Pancreas (tissue), 10 donors: Measurements from ENCODE around the gene KIF7. TPM values are rescaled to one million over a fixed set of nuclear protein-coding genes. Genes with fewer than 3 reads are reported as not detected.

Experiments used
- ATAC-seq, 4 donors: fragments of 200-7000 bp; cut with Tn5 transposase; one replicate each; pipeline versions ENCODE4 v1.8.0 to v1.9.1; 2020; ENCODE audit warnings: mild to moderate bottlenecking in 4 of 4, moderate library complexity in 4 of 4
- DNase-seq, 6 donors: peaks; one replicate each; pipeline ENCODE4 v3.0.0-alpha.2; 2020
- FAIRE-seq: peaks from 2 replicates; lab custom pipeline; 2012; peaks lifted over from hg19 to GRCh38; lab: Jason Lieb, UNC
- H3K27ac ChIP-seq, 4 donors: fragments of 200-600 bp; sonication (generic); 1 replicate in 3 of 4; 2 replicates in 1 of 4; pipeline versions ENCODE4 v1.5.0 to v1.8.0; 2020
- H3K27me3 ChIP-seq, 4 donors: fragments of 200-600 bp; one replicate each; pipeline ENCODE4 v1.8.0; 2021
- H3K36me3 ChIP-seq, 3 donors: fragments of 200-600 bp; sonication (generic) in 1 of 3; one replicate each; pipeline versions ENCODE4 v1.5.0 to v1.8.0; 2020 to 2021
- H3K4me1 ChIP-seq, 3 donors: fragments of 200-600 bp; one replicate each; pipeline ENCODE4 v1.8.0; 2021
- H3K4me3 ChIP-seq, 4 donors: fragments of 200-600 bp; sonication (generic) in 2 of 4; one replicate each; pipeline versions ENCODE4 v1.5.0 to v1.8.0; 2020 to 2021
- H3K9me3 ChIP-seq, 4 donors: fragments of 200-600 bp; one replicate each; pipeline ENCODE4 v1.8.0; 2021
- WGBS, 2 donors: extraction: QIAGEN DNeasy Blood & Tissue Kit; methylation state at CpG; one replicate each; pipeline ENCODE4 v1.1.7; 2013; 5-methylcytosine and 5-hydroxymethylcytosine counted together
- intact Hi-C, 3 donors: fragments of 100-400 bp; cut with DNase I; formaldehyde crosslinking; loops; one replicate each; pipeline versions ENCODE4 v1.11.1 to v1.14.2; 2022
- polyA plus RNA-seq, 2 donors: library from polyadenylated mRNA; stranded (reverse); fragments of 200-250 nt; gene quantifications; one replicate each; pipeline ENCODE4 v1.2.3, GENCODE V29; 2013
- total RNA-seq, 6 donors: library from RNA; stranded (reverse); fragmentation: NEBNext Ultra II Directional in 4 of 6; extraction: Animal tissue kit (Norgen Biotek cat#: 25700) in 4 of 6; gene quantifications; one replicate each; pipeline versions ENCODE4 v1.2.1 to v1.2.4, GENCODE V29; 2021 to 2023
- TF ChIP-seq, protein P1 (sequence below), 4 donors: fragments of 200-600 bp; sonication (generic) in 3 of 4; IDR thresholded peaks; one replicate each; pipeline versions ENCODE4 v1.5.0 to v1.8.0; 2021; ENCODE audit warnings: antibody characterized with exemption in 4 of 4
- donor health status: healthy with polysubstance abuse.
- donor health status: DM: no; HTN: no; CAD: no; lungs with moderate emphysema.
- donor health status: DM: no; HTN: no; CAD: no.
- donor health status: control.
- donor health status: control.
- donor health status: Bipolar disorder and iron deficiency.
- donor health status: DM: yes; HTN: yes; CAD: no.
- donor health status: DM: no; HTN: no; CAD: no.
- donor health status: DM: no; HTN: no; CAD: no.
- donor health status: DM: yes; HTN: yes; CAD: no.

Gene KIF7
- total and polyA plus RNA-seq, 8 donors: 0.43 to 1.5 (median 0.64) TPM

DNA sequence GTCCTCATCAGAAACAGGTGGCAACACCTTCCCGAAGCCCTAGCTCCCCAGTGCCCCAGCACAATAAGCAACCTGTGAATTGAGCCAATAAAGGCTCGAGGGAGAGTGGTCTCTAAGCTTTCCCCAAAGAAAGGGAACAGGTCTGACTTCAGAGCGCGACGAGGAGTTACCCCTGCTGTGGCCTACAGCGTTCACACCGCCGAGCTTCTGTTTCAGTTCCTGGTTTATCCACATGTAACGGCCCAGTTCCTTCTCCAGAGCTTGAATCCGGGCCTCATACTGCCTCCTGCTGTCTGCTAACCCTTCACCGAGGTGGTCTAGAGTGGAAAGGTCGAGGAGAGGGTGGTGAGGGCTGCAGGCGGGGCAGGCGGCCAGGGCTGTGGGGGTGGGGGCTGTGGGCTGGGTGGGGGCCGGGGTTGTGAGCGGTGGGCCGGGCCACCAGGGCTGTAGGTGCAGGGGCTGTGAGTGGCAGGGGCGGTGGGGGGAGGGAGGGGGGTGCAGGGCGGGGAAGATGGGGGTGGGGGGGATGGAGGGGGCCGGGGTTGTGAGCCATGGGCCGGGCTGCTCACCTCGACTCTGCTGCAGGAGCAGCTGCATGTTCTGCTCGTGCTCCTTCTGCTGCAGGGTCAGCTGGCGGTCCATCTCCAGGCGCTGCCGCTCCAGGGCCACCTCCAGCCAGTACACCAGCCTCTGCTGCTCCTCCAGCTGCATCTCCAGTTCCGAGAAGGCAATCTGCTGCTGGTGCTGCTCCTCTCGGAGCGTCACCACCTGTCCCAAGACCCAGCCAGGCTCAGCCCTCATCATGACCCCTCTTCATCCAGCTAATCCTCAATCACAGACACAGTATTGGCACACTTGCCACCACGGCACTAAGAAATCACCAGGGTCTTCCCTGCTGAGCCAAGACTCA is 26.2 kb downstream of the KIF7 start:
- Histone ChIP-seq H3K9me3 (no peaks in the 10 kb centered on the region), H3K4me1 (no peaks in the 10 kb centered on the region), H3K27ac (no peak overlapping the region), H3K4me3 (no peak overlapping the region), H3K27me3 (no peaks in the 10 kb centered on the region), H3K36me3 (no peaks in the 10 kb centered on the region)
- FAIRE-seq (no peak), ATAC-seq (no peak), DNase-seq (no peak)
- whole genome bisulfite sequencing, 2 donors: 94 to 95% methylated on average over 24 to 27 of the region's 30 CpGs
- TF ChIP-seq, protein P1, sequence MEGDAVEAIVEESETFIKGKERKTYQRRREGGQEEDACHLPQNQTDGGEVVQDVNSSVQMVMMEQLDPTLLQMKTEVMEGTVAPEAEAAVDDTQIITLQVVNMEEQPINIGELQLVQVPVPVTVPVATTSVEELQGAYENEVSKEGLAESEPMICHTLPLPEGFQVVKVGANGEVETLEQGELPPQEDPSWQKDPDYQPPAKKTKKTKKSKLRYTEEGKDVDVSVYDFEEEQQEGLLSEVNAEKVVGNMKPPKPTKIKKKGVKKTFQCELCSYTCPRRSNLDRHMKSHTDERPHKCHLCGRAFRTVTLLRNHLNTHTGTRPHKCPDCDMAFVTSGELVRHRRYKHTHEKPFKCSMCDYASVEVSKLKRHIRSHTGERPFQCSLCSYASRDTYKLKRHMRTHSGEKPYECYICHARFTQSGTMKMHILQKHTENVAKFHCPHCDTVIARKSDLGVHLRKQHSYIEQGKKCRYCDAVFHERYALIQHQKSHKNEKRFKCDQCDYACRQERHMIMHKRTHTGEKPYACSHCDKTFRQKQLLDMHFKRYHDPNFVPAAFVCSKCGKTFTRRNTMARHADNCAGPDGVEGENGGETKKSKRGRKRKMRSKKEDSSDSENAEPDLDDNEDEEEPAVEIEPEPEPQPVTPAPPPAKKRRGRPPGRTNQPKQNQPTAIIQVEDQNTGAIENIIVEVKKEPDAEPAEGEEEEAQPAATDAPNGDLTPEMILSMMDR (IDR thresholded peaks at IDR 0.05): no peak
- intact Hi-C loops: no loop called here

DNA sequence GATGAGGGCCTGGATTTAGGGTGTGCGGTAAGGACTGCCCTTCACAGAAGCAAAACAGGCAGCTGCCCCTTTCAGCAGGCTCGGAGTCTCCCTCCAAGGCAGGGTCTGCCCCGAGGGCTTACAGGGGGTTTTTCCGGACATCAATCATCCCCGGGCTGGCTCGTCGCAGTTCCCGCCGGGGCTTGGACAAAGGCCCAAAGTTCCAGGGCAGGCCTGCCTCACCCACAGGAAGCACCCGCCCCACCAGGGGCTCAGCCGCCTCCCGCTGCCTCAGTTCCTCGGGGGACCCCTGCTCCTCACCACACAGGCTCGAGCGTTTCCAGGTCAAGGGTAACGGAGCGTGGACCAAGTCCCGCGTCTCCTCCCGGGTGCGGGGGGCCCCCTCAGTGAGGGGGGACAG is 27.0 kb downstream of the KIF7 start:
- FAIRE-seq: no peak
- ATAC-seq: no peak
- Histone ChIP-seq H3K27ac (no peak overlapping the region), H3K36me3 (no peaks in the 10 kb centered on the region), H3K9me3 (no peaks in the 10 kb centered on the region), H3K4me3 (no peak overlapping the region), H3K27me3 (no peaks in the 10 kb centered on the region), H3K4me1 (no peaks in the 10 kb centered on the region)
- intact Hi-C loops: no loop called here
- DNase-seq: no peak
- 88% methylated on average over 20 to 21 of the region's 21 CpGs for WGBS, 2 donors
- TF ChIP-seq, protein P1 (IDR thresholded peaks at IDR 0.05): no peak

DNA sequence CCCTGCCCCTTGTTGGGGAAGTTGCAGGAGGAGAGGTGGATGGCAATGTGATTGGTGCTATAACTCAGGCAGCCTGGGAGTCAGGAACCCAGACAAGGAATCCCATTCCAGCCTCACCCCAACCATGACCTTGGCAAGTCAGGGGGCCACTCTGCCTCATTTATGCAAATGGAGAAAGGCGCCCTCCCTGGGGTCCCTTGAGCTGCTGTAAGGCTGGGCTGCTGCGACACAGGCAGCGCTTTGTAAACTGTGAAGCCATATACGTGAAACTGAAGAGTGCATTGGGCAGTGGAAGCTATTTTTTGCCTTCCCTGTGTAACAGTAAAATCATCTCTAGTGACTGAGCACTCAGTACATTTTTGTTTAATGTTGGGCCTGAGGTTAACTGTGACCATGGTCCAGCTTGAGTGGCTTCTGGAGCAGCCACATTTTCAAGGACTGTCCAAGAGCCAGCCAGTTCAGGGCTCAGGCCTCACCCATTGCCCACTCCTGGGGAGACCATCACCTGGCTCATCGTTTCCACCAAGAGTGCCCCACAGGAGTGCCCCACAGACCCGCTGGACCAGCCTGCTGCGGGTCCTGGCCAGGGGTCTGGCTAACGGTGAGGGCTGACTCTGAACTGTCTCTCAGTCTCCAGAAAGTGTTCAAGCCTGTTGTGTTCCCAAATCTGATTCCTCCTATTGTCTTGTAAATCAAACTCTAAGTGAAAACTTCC is 27.9 kb downstream of the KIF7 start:
- no peaks in the 10 kb centered on the region for H3K36me3 ChIP-seq
- TF ChIP-seq, protein P1 (IDR thresholded peaks at IDR 0.05): no peak
- no peaks in the 10 kb centered on the region for H3K4me1 ChIP-seq
- FAIRE-seq (no peak), ATAC-seq (no peak), DNase-seq (no peak)
- no peak overlapping the region for H3K27ac ChIP-seq
- no peaks in the 10 kb centered on the region for H3K27me3 ChIP-seq
- 95% methylated on average over 8 of the region's 8 CpGs for WGBS, 2 donors
- no peaks in the 10 kb centered on the region for H3K9me3 ChIP-seq
- H3K4me3 ChIP-seq: no peak overlapping the region
- intact Hi-C loops: no loop called here

DNA sequence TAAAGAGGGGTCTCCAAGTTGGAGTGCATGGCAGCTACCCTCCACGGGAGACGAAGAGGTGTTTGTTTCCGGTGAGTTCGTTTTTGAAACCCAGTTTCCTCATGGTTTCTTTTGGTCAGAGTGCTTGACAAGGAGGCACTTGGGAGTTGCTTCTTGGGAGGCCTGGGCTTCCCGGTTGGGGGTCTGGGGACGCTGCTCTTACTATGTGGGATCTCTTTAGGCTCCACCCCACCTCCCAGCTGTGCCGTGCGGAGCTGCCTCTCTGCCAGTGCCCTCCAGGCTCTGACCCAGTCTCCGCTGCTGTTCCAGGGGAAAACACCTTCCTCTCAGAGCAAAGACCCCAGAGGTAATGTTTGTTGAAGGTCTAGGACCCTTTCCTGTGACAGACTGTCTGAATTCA is 29.6 kb downstream of the KIF7 start:
- Histone ChIP-seq H3K9me3 (no peaks in the 10 kb centered on the region), H3K4me3 (no peak overlapping the region), H3K27ac (no peak overlapping the region), H3K27me3 (no peaks in the 10 kb centered on the region), H3K36me3 (no peaks in the 10 kb centered on the region), H3K4me1 (no peaks in the 10 kb centered on the region)
- no peak for ATAC-seq
- intact Hi-C loops: no loop called here
- DNase-seq: no peak
- WGBS, 2 donors: 90 to 94% methylated on average over 9 of the region's 9 CpGs
- TF ChIP-seq, protein P1 (IDR thresholded peaks at IDR 0.05): no peak
- FAIRE-seq: no peak
